A673 (cell line): ENCODE results near the gene CREB3L2. TPM values are rescaled to one million over a fixed set of nuclear protein-coding genes. Genes with fewer than 3 reads are reported as not detected.

ENCODE experiments used
- BruUV-seq: library from RNA; stranded (reverse); fragments of 400-500 nt; replicated peaks from 2 replicates; lab custom pipeline; 2021; lab: Mats Ljungman, UMichigan
- CTCF ChIA-PET: fragments of 300-600 bp; sonication (Branson Sonifier 250); formaldehyde crosslinking; loops from one replicate; lab custom pipeline; 2022; ENCODE audit warnings: antibody characterized with exemption; lab: Charles Lee
- POLR2A ChIA-PET: fragments of 300-600 bp; sonication (Branson Sonifier 250); formaldehyde crosslinking; loops from one replicate; lab custom pipeline; 2022; ENCODE audit warnings: antibody characterized with exemption; ENCODE audit not compliant: low non-redundant PET; lab: Charles Lee
- DNase-seq: peaks from one replicate; pipeline ENCODE4 v3.0.0-alpha.2; 2015; ENCODE audit warnings: low spot score
- H3K27ac ChIP-seq: fragments of 200-600 bp; sonication (generic); 2 replicates; pipeline ENCODE4 v1.5.1; 2016; ENCODE audit warnings: mixed run types, low read depth, mild to moderate bottlenecking, mixed read lengths, antibody characterized with exemption, low read length; ENCODE audit not compliant: poor library complexity, severe bottlenecking
- H3K27me3 ChIP-seq: fragments of 200-600 bp; sonication (generic); replicated peaks from 2 replicates; pipeline ENCODE4 v1.6.1; 2017; ENCODE audit warnings: mixed run types, low read depth, mild to moderate bottlenecking, mixed read lengths, antibody characterized with exemption, low read length; ENCODE audit not compliant: insufficient read depth, poor library complexity
- H3K36me3 ChIP-seq: fragments of 200-600 bp; sonication (generic); 2 replicates; pipeline ENCODE4 v1.6.1; 2016; ENCODE audit warnings: mixed run types, mild to moderate bottlenecking, mixed read lengths, antibody characterized with exemption, low read length; ENCODE audit not compliant: insufficient read depth, poor library complexity, severe bottlenecking
- H3K4me1 ChIP-seq: fragments of 200-600 bp; sonication (generic); 2 replicates; pipeline ENCODE4 v1.6.1; 2017; ENCODE audit warnings: mixed run types, mild to moderate bottlenecking, mixed read lengths, antibody characterized with exemption, low read length; ENCODE audit not compliant: insufficient read depth, poor library complexity, severe bottlenecking
- H3K4me3 ChIP-seq: fragments of 200-600 bp; sonication (generic); 2 replicates; pipeline ENCODE4 v1.5.1; 2016; ENCODE audit warnings: low read depth, mixed run types, mild to moderate bottlenecking, mixed read lengths, low read length; ENCODE audit not compliant: poor library complexity, severe bottlenecking
- H3K9me3 ChIP-seq: fragments of 200-600 bp; sonication (generic); 2 replicates; pipeline ENCODE4 v1.6.1; 2016; ENCODE audit warnings: mixed run types, low read depth, mild to moderate bottlenecking, mixed read lengths, antibody characterized with exemption, low read length; ENCODE audit not compliant: poor library complexity, severe bottlenecking
- EZH2 ChIP-seq: fragments of 200-600 bp; sonication (generic); IDR thresholded peaks from 2 replicates; pipeline ENCODE4 v1.6.1; 2017; ENCODE audit warnings: borderline replicate concordance, low read depth, mild to moderate bottlenecking, mixed read lengths, antibody characterized with exemption, low read length; ENCODE audit not compliant: poor library complexity, severe bottlenecking
- intact Hi-C: fragments of 100-400 bp; cut with micrococcal nuclease; formaldehyde crosslinking; loops from one replicate; pipeline ENCODE4 v1.10.0; 2022; ENCODE audit not compliant: unreplicated experiment
- total RNA-seq: library from RNA; stranded (reverse); gene quantifications from 2 replicates; pipeline ENCODE4 v1.2.3, GENCODE V29; 2021
- TF ChIP-seq, protein P1 (sequence below): fragments of 300-800, 200-600 bp; sonication (generic); conservative IDR thresholded peaks from 2 replicates; pipeline ENCODE4 v1.5.1; 2017; ENCODE audit warnings: low read depth, mild to moderate bottlenecking, antibody characterized with exemption, low read length, moderate library complexity, mixed read lengths

Gene CREB3L2
- total RNA-seq, 1 experiment from 2014 or later, result 17.0 TPM

DNA sequence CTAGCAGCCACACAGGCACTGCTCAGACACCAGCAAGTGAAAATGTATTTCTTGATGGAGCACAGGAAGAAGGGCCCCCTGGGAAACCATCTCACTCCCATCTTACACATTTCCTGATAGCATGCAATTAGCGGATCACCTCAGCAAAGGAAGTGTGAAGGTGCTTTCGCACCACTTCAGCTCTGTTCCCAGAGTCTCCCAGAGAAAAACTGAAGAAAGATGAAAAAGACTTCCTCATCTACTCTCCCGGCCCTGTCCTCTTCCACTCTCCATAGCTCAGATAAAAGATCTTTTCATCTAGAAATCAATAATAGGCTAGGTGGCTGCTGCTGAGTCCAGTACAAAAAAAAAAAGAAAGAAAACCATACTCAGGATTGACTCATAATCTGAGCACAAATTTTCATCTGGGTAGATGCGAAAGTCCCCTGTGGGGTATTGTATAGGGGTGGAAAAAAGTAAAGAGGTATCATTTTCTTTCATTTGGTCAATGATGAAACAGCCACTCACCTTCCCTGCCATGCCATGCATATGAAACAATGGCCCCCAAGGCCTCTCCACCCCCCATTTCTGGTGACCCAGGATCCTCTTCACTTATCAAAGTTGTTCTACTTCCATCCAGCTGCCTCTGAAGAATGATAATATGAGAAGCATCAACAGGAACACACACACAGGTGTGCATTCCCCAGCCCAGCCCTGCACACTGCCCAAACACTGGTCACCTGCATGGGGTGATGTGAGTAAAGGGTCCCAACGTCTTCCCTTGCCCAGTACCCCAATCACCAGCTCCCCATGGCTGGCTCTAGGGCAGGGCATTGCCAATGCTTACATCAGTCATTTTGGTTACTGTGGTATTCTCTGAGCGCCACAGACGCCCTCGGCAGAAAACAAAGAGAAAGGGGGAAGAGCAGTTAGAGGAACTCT is 106.3 kb downstream of the CREB3L2 start:
- Histone ChIP-seq H3K36me3 (no peaks in the 10 kb centered on the region), H3K27me3 (no peaks in the 10 kb centered on the region), H3K4me1 (peaks cover 15% of the 10 kb centered on the region), H3K27ac (no peak overlapping the region), H3K9me3 (no peaks in the 10 kb centered on the region), H3K4me3 (no peak overlapping the region)
- ChIA-PET CTCF (no interaction called here), POLR2A (no interaction called here)
- TF ChIP-seq EZH2, result no peak
- TF ChIP-seq, protein P1, sequence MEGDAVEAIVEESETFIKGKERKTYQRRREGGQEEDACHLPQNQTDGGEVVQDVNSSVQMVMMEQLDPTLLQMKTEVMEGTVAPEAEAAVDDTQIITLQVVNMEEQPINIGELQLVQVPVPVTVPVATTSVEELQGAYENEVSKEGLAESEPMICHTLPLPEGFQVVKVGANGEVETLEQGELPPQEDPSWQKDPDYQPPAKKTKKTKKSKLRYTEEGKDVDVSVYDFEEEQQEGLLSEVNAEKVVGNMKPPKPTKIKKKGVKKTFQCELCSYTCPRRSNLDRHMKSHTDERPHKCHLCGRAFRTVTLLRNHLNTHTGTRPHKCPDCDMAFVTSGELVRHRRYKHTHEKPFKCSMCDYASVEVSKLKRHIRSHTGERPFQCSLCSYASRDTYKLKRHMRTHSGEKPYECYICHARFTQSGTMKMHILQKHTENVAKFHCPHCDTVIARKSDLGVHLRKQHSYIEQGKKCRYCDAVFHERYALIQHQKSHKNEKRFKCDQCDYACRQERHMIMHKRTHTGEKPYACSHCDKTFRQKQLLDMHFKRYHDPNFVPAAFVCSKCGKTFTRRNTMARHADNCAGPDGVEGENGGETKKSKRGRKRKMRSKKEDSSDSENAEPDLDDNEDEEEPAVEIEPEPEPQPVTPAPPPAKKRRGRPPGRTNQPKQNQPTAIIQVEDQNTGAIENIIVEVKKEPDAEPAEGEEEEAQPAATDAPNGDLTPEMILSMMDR, result no peak
- DNase-seq, result no peak
- intact Hi-C loops, result no loop called here
- BruUV-seq, result no TSS peak

DNA sequence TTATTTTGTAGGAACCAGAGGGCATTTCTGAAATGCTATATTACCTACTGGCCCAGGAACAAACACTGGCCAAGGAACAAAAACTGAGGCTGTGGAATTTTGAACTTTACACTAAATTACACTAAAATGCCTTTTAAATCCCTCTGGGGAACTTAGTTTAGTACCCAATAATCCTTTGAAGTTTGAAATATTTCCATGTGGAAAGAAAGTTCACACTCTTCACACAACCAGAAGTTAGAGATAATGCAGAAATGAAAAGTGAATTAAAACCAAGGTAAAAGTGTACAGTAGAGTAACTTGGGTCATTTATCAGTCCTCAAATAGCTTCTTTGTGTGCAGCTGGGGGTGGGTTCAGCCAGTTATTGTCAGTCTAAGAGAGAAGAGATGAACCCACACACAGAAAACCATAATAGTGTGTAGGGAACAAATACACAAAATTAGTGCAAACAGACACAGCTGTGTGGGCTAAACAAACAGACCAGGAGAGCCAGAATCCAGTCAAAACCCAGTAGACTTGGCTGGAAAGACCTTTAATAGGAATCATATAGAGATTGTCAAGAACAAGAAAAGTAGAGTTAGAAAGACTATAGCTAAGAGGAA is 108.6 kb downstream of the CREB3L2 start:
- POLR2A ChIA-PET, result no interaction called here
- Histone ChIP-seq H3K4me1 (peaks cover under 1% of the 10 kb centered on the region), H3K9me3 (no peaks in the 10 kb centered on the region), H3K27me3 (no peaks in the 10 kb centered on the region), H3K4me3 (no peak overlapping the region), H3K27ac (no peak overlapping the region), H3K36me3 (no peaks in the 10 kb centered on the region)
- BruUV-seq, result no TSS peak
- CTCF ChIA-PET, result no interaction called here
- TF ChIP-seq, protein P1, result no peak
- no peak for TF ChIP-seq EZH2
- DNase-seq, result no peak
- intact Hi-C loops, result no loop called here

DNA sequence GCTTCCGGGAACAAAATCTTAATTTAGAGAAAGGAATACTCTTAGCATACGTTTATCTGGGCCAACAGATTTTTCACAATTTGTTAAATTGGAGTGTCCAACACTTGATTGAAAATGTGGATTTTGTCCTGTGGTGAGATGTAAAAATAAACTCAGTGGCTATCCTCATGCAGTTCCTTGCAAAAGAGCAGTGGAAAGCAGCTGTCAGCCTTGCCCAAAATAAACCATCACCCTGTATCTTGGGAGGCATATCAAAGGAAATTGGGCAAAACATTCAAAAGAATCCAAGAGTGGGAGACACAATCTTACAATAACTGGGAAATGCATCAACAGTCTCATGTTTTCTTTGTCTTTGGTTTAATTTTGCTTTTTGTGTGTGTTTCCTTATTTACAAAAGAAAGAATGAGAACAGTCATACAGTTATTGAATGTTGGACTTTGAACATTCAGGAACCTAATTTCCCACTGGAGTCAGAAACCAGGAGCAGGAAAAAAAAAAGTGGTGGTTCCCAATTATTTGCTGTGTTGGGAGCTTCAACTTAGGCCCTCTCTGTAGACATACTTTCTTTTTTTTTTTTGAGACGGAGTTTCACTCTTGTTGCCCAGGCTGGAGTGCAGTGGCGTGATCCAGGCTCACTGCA is 110.8 kb downstream of the CREB3L2 start:
- TF ChIP-seq, protein P1, result no peak
- no peak for TF ChIP-seq EZH2
- Histone ChIP-seq H3K27me3 (no peaks in the 10 kb centered on the region), H3K27ac (no peak overlapping the region), H3K36me3 (no peaks in the 10 kb centered on the region), H3K9me3 (no peaks in the 10 kb centered on the region), H3K4me3 (no peak overlapping the region), H3K4me1 (no peaks in the 10 kb centered on the region)
- DNase-seq, result no peak
- ChIA-PET CTCF (no interaction called here), POLR2A (no interaction called here)
- no TSS peak for BruUV-seq
- intact Hi-C loops, result no loop called here
